ENCODE results near the gene FUT6. TPM values are rescaled to one million over a fixed set of nuclear protein-coding genes. Genes with fewer than 3 reads are reported as not detected.
A peak's percentile ranks its signal among the peaks of the same experiment; 100 is the strongest.

The FUT6 gene
- total and polyA plus RNA-seq, 2 donors from 2014 or later = 13.0 to 58.4 TPM

- peak; percentile 16 for TF ChIP-seq CTCF (IDR thresholded peaks at IDR 0.05; ENCODE audit: borderline replicate concordance, extremely low read depth, insufficient read depth)
- no peaks in the 10 kb centered on the region for H3K27me3 ChIP-seq (ENCODE audit: control insufficient read depth, insufficient read depth, low read length)
- intact Hi-C loops (cut with DNase I) = no loop called here
- H3K4me1 ChIP-seq (ENCODE audit: control insufficient read depth in 2 of 3, insufficient read depth in 2 of 3, low read depth in 1 of 3, low read length in 3 of 3) = peaks cover 0 to 14% (median 3%) of the 10 kb centered on the region in 3 donors
- H3K9ac ChIP-seq (ENCODE audit: low read length in 3 of 3) = no peak overlapping the region
- DNase-seq = peak in 2 of 5 donors; percentile 57 to 75
- H3K27ac ChIP-seq (ENCODE audit: low read depth in 2 of 2, low read length in 2 of 2) = peak overlapping the region in 1 of 2 donors; percentile 13
- peaks cover 0 to 3% (median 0%) of the 10 kb centered on the region in 3 donors for H3K36me3 ChIP-seq (ENCODE audit: control insufficient read depth in 2 of 3, insufficient read depth in 3 of 3, low read length in 3 of 3)
- no peak for FAIRE-seq
- peak overlapping the region in 1 of 3 donors; percentile 21 for H3K4me3 ChIP-seq (ENCODE audit: low read length in 3 of 3)
- no peaks in the 10 kb centered on the region for H3K9me3 ChIP-seq (ENCODE audit: control insufficient read depth in 2 of 3, insufficient read depth in 1 of 3, low read length in 3 of 3)
Observed at GRCh38 chr19:5832061-5832460, 7.4 kb downstream of the FUT6 start.

- FAIRE-seq (no peak), DNase-seq (peak in 1 of 5 donors; percentile 57)
- peaks cover 0 to 3% (median 0%) of the 10 kb centered on the region in 3 donors for H3K36me3 ChIP-seq (ENCODE audit: control insufficient read depth in 2 of 3, insufficient read depth in 3 of 3, low read length in 3 of 3)
- intact Hi-C loops (cut with DNase I) = no loop called here
- no peak for TF ChIP-seq CTCF (IDR thresholded peaks at IDR 0.05; ENCODE audit: borderline replicate concordance, extremely low read depth, insufficient read depth)
- no peak overlapping the region for H3K27ac ChIP-seq (ENCODE audit: low read depth in 2 of 2, low read length in 2 of 2)
- H3K9me3 ChIP-seq (ENCODE audit: control insufficient read depth in 2 of 3, insufficient read depth in 1 of 3, low read length in 3 of 3) = no peaks in the 10 kb centered on the region
- H3K27me3 ChIP-seq (ENCODE audit: control insufficient read depth, insufficient read depth, low read length) = no peaks in the 10 kb centered on the region
- peak overlapping the region in 1 of 3 donors; percentile 25 for H3K4me3 ChIP-seq (ENCODE audit: low read length in 3 of 3)
- no peak overlapping the region for H3K9ac ChIP-seq (ENCODE audit: low read length in 3 of 3)
- peaks cover 0 to 18% (median 3%) of the 10 kb centered on the region in 3 donors for H3K4me1 ChIP-seq (ENCODE audit: control insufficient read depth in 2 of 3, insufficient read depth in 2 of 3, low read depth in 1 of 3, low read length in 3 of 3)
Observed at GRCh38 chr19:5831159-5831558, 8.3 kb downstream of the FUT6 start.

GRCh38 chr19:5829567-5830310 is 9.8 kb downstream of the FUT6 start:
- peak overlapping the region in 1 of 3 donors; percentile 46 for H3K9ac ChIP-seq (ENCODE audit: low read length in 3 of 3)
- no peaks in the 10 kb centered on the region for H3K27me3 ChIP-seq (ENCODE audit: control insufficient read depth, insufficient read depth, low read length)
- intact Hi-C loops (cut with DNase I) = no loop called here
- no peak for TF ChIP-seq CTCF (IDR thresholded peaks at IDR 0.05; ENCODE audit: borderline replicate concordance, extremely low read depth, insufficient read depth)
- peak overlapping the region in 2 of 3 donors; percentile 9 to 73 for H3K4me3 ChIP-seq (ENCODE audit: low read length in 3 of 3)
- H3K9me3 ChIP-seq (ENCODE audit: control insufficient read depth in 2 of 3, insufficient read depth in 1 of 3, low read length in 3 of 3) = no peaks in the 10 kb centered on the region
- DNase-seq = peak in 1 of 5 donors; percentile 74
- peaks cover 0 to 18% (median 3%) of the 10 kb centered on the region in 3 donors for H3K4me1 ChIP-seq (ENCODE audit: control insufficient read depth in 2 of 3, insufficient read depth in 2 of 3, low read depth in 1 of 3, low read length in 3 of 3)
- no peak overlapping the region for H3K27ac ChIP-seq (ENCODE audit: low read depth in 2 of 2, low read length in 2 of 2)
- H3K36me3 ChIP-seq (ENCODE audit: control insufficient read depth in 2 of 3, insufficient read depth in 3 of 3, low read length in 3 of 3) = peaks cover 0 to 3% (median 0%) of the 10 kb centered on the region in 3 donors
- FAIRE-seq = no peak
